WI38 (cell line): ENCODE results near the gene ZMYND8.

Source experiments
- H3K4me3 ChIP-seq: 2 replicates; pipeline ENCODE4 v1.5.1; 2011; ENCODE audit warnings: low read depth, mild to moderate bottlenecking, control low read depth, low read length
- TF ChIP-seq, protein P1 (sequence below): IDR thresholded peaks from 2 replicates; pipeline ENCODE4 v1.5.1; 2012; ENCODE audit warnings: low read depth, mild to moderate bottlenecking, control low read depth, low read length

Gene ZMYND8

DNA sequence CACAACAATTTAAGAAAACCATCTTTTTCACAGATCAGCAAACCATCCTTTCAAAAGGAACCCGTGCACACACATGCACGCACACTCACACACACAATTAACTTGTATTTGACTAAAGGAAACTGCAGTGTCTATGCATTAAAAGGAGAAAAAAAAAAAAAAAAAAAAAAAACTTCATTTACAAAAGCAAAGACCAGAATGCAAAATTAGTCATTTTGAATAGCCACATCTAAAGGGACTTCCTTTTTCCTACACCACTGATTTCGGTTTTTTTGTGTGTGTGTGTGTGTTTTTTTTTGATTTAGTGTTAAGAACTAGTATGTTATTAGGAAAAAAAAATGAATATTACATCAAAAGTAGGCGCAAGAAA lies 6.3 kb downstream of the ZMYND8 start:
- H3K4me3 ChIP-seq: no peak overlapping the region
- TF ChIP-seq, protein P1, sequence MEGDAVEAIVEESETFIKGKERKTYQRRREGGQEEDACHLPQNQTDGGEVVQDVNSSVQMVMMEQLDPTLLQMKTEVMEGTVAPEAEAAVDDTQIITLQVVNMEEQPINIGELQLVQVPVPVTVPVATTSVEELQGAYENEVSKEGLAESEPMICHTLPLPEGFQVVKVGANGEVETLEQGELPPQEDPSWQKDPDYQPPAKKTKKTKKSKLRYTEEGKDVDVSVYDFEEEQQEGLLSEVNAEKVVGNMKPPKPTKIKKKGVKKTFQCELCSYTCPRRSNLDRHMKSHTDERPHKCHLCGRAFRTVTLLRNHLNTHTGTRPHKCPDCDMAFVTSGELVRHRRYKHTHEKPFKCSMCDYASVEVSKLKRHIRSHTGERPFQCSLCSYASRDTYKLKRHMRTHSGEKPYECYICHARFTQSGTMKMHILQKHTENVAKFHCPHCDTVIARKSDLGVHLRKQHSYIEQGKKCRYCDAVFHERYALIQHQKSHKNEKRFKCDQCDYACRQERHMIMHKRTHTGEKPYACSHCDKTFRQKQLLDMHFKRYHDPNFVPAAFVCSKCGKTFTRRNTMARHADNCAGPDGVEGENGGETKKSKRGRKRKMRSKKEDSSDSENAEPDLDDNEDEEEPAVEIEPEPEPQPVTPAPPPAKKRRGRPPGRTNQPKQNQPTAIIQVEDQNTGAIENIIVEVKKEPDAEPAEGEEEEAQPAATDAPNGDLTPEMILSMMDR: no peak

DNA sequence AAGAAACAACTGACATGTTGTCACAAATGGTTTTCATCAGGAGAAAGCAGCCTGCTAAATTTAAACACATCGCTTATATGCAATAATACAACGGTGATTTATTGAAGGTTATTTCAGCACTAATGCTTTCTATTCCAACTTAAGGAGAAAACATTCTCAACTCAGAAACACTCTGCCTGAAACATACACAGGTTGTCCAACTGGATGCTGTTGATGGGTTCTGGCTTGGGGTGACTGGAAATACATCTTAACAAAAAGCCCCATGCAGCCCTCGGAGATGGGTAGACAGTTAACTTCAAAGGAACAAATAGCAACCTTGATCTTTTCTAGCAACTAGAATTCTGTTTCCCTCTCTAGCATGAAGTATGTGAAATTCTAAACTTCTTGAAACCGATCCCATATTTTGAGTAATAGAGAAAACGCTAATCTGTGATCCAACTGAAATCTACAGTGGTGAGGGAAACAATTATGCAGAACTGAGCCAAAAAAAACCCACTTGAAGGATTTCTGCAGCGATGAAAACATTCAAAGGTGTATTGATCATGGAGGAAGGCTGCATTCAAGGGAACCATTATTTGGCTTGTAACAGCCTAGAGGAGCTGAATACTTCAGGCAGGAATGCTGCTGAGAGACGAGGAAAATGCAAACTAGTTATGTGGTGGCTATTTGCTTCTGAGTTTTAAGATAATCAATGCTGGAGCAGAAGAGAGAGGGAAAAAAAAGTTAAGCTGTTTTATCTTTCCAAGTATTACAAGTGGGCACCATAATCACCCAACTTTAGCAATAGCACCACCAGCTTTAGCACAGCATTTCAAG lies 6.9 kb downstream of the ZMYND8 start:
- TF ChIP-seq, protein P1: no peak
- H3K4me3 ChIP-seq: no peak overlapping the region

DNA sequence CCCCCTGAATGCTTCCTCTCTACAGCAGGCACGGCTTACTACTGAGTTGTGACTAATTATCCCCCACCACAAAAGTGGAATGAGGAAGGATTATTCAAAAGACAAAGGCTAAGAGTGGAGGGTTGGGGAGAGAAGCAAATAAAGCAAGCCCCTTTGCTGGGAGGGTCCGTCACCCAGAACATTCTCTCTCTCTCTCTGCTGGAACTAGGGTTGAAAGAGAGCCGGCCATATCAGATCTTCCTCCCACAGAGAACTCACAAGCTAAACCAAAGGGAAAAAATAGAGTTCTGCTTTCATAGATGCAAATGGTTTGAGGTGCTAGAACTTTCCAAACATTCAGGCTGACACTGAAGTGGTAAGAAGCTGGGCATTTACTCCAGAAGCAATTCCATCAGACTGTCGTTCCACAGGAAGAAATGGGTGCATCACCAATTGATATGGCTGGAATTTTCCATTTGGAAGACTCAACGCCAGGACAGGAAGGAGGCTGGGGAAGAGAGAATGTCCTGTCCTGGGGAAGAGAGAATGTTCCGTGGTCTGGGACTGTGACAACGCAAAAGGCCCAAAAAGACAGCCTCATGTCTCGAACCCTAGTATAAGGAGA lies 7.9 kb downstream of the ZMYND8 start:
- no peak overlapping the region for H3K4me3 ChIP-seq
- TF ChIP-seq, protein P1: no peak

DNA sequence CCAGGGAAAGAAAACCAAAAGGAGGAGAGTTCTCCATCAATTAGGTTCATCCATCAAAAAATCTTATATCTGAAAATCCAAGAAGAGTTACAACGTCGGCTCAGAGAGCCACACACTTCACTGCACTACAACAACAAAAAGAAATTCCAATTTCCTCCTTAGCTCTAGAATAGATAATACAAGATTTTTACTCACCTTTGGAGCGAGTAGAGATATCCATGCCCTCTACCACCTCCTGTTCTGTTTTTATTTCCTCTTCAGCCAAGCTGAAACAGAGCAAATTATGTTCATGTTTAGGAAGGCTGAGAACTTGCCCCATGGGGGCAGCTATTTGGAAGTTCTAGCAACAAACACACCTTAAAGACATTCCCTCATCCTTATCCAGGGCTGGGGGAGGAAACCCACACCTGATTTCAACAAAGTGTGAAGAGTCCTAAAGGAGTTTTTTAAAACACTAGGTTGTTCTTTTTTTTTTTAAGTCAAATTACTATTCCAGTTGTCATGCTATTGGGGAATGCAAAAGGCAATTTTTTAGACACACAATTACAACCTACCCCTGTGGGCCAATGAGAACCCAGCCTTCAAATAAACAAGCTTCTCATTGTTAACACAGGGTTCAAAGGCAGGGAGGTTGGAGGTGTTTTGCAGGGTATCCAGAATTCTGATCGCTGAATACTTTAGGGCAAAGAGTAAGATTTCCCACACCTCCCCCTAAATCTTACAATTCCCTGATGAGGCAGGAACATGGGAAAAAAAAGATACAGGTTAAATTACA lies 8.7 kb downstream of the ZMYND8 start:
- TF ChIP-seq, protein P1: no peak
- H3K4me3 ChIP-seq: no peak overlapping the region

DNA sequence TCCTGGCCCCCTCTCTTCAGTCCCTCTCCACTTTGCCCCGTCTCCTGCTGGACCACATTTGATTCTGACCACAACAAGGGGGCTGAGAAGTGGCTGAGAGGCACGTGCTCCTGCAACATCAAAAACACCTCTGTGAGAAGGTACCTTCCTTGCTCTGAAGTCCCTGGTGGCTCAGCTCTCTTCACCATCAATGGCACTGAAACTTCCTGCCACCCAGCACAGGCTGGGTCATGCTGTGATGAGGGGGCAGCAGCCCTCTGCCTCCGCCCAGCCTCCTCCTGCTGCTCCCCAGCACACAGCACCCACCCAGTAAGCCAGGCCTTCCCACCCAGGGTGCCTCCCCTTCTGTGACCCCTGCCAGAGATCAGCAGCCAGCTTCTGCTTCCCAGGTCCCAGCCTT lies 10.3 kb downstream of the ZMYND8 start:
- no peak overlapping the region for H3K4me3 ChIP-seq
- TF ChIP-seq, protein P1: no peak

DNA sequence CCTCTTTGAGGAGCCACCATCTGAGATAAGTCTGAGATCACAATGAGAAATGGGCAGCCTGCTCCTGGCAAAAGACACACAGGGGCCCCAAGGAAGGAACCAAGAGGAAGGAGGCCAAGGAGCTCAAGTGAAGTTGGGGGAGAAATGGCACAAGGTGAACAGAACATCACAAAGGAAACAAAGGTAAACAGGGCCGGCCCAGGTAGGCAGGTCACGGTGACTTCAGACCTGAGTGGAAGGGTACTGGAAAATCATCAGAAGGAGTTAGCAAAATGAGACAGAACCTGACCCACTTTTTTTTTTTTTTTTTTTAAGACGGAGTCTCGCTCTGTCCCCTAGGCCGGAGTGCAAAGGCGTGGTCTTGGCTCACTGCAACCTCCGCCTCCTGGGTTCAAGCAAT lies 11.3 kb downstream of the ZMYND8 start:
- TF ChIP-seq, protein P1: no peak
- H3K4me3 ChIP-seq: no peak overlapping the region
